HL-60 (cell line): ENCODE results near the gene CDC42BPG.

ENCODE experiments used
- DNase-seq, 2 experiments: peaks; one replicate each; pipeline ENCODE4 v3.0.0-alpha.2; 2010 to 2020; ENCODE audit warnings: low read depth in 1 of 2, low spot score in 1 of 2
- H3K27ac ChIP-seq: fragments of 250-450 bp; sonication (Bioruptor Pico); replicated peaks from 2 replicates; pipeline ENCODE4 v1.5.1; 2020; ENCODE audit warnings: mild to moderate bottlenecking, moderate library complexity
- H3K27me3 ChIP-seq: fragments of 250-450 bp; sonication (Bioruptor Pico); 2 replicates; pipeline ENCODE4 v1.5.1; 2021; ENCODE audit warnings: mild to moderate bottlenecking, moderate library complexity; ENCODE audit not compliant: insufficient read depth, poor library complexity, severe bottlenecking
- H3K4me3 ChIP-seq: replicated peaks from 2 replicates; pipeline ENCODE4 v1.5.1; 2011; ENCODE audit warnings: mild to moderate bottlenecking, control low read depth, low read length; ENCODE audit not compliant: insufficient read depth
- CTCF ChIP-seq: IDR thresholded peaks from one replicate; pipeline ENCODE4 v1.5.1; 2011; ENCODE audit warnings: low read length, control low read depth, inconsistent platforms; ENCODE audit not compliant: insufficient read depth
- GABPA ChIP-seq: IDR thresholded peaks from 2 replicates; pipeline ENCODE4 v1.6.1; 2012; ENCODE audit warnings: low read depth
- POLR2AphosphoS5 ChIP-seq: IDR thresholded peaks from 2 replicates; pipeline ENCODE4 v1.6.1; 2012; ENCODE audit warnings: low read depth
- SPI1 ChIP-seq: IDR thresholded peaks from 2 replicates; pipeline ENCODE4 v1.6.1; 2012; ENCODE audit warnings: low read depth, mild to moderate bottlenecking, borderline replicate concordance
- TF ChIP-seq, protein P1 (sequence below): IDR thresholded peaks from 2 replicates; pipeline ENCODE4 v1.6.1; 2012; ENCODE audit warnings: low read depth; ENCODE audit not compliant: insufficient replicate concordance

CDC42BPG gene

GRCh38 chr11:64878223-64878493 is 33.7 kb upstream of the CDC42BPG start:
- Histone ChIP-seq H3K27me3 (no peaks in the 10 kb centered on the region), H3K27ac (peak overlapping the region; percentile 77), H3K4me3 (peak overlapping the region; percentile 86)
- DNase-seq, result no peak
- TF ChIP-seq CTCF (no peak), GABPA (no peak), POLR2AphosphoS5 (no peak; the same call in 1 of the 2 replicates), SPI1 (no peak)
- TF ChIP-seq, protein P1, sequence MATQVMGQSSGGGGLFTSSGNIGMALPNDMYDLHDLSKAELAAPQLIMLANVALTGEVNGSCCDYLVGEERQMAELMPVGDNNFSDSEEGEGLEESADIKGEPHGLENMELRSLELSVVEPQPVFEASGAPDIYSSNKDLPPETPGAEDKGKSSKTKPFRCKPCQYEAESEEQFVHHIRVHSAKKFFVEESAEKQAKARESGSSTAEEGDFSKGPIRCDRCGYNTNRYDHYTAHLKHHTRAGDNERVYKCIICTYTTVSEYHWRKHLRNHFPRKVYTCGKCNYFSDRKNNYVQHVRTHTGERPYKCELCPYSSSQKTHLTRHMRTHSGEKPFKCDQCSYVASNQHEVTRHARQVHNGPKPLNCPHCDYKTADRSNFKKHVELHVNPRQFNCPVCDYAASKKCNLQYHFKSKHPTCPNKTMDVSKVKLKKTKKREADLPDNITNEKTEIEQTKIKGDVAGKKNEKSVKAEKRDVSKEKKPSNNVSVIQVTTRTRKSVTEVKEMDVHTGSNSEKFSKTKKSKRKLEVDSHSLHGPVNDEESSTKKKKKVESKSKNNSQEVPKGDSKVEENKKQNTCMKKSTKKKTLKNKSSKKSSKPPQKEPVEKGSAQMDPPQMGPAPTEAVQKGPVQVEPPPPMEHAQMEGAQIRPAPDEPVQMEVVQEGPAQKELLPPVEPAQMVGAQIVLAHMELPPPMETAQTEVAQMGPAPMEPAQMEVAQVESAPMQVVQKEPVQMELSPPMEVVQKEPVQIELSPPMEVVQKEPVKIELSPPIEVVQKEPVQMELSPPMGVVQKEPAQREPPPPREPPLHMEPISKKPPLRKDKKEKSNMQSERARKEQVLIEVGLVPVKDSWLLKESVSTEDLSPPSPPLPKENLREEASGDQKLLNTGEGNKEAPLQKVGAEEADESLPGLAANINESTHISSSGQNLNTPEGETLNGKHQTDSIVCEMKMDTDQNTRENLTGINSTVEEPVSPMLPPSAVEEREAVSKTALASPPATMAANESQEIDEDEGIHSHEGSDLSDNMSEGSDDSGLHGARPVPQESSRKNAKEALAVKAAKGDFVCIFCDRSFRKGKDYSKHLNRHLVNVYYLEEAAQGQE, result no peak

DNA sequence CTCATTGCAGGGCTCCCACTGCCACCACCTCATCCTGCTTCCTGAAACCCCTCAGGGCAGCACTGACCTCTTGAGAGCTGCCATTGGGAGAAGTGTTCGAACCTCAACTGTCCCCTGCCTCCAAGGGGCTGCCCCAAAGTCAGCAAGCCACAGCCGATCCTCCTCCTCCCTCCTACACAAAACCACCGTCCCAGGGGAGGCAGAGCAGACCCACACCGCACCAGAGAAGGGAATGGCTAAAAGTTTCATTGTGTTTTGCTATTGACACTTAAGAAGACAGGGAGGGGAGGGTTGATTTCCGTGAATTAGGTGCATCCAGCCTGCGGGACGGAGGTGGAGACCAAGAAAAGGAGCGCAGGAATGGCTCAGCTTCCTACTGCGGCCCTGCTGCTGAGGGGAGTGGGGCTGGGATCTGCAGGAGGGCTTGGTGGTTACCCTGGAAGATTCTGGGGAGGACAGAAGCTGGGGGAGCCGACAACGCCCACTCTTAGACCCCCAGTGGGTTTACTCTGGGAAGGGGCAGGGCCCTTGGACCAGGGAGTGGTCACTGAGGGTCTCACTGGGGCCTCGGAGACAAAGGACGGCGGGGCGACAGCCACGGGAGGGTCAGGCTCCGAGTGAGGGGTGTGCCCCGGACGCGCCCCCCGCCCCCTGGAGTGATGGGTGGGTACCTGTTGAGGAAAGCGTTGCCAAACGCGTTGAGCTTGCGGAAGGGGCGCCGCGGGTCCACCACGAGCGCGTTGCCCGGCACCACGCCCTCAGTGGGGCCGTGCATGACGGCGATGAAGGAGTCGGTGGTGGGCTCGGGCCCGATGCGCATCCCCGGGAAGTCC is 33.2 kb upstream of the CDC42BPG start:
- TF ChIP-seq, protein P1, result no peak
- TF ChIP-seq GABPA, result no peak
- no peak for TF ChIP-seq CTCF
- no peak for TF ChIP-seq SPI1
- TF ChIP-seq POLR2AphosphoS5, result no peak
- DNase-seq, result peak in 1 of 2 experiments; percentile 48
- Histone ChIP-seq H3K27me3 (no peaks in the 10 kb centered on the region), H3K27ac (peak overlapping the region; percentile 77), H3K4me3 (peak overlapping the region; percentile 86)

GRCh38 chr11:64876835-64877341 is 32.4 kb upstream of the CDC42BPG start:
- peak overlapping the region; percentile 77 for H3K27ac ChIP-seq
- H3K4me3 ChIP-seq, result peak overlapping the region; percentile 86
- DNase-seq, result no peak
- TF ChIP-seq GABPA (no peak), POLR2AphosphoS5 (no peak), SPI1 (no peak), CTCF (no peak)
- TF ChIP-seq, protein P1, result no peak
- no peaks in the 10 kb centered on the region for H3K27me3 ChIP-seq
